Activated T-helper 17 cell treated with anti-CD3 and anti-CD28 coated beads, Interleukin-2, amount 50 U/mL, for 72 hours (primary cell): ENCODE data around the gene WDFY4. TPM values are rescaled to one million over a fixed set of nuclear protein-coding genes. Genes with fewer than 3 reads are reported as not detected.

ENCODE experiments used
- ATAC-seq: fragments of 150-1000 bp; cut with Tn5 transposase; replicated peaks from 2 replicates; pipeline ENCODE4 v1.10.0; 2021; ENCODE audit warnings: mild to moderate bottlenecking, moderate library complexity
- H3K27ac Mint-ChIP-seq: one replicate; pipeline ENCODE4 v1.8.0; 2022; ENCODE audit warnings: mixed read lengths
- H3K27me3 Mint-ChIP-seq: one replicate; pipeline ENCODE4 v1.8.0; 2022; ENCODE audit warnings: mixed read lengths
- H3K36me3 Mint-ChIP-seq: one replicate; pipeline ENCODE4 v1.8.0; 2022; ENCODE audit warnings: low read depth, mild to moderate bottlenecking, mixed read lengths
- H3K4me1 Mint-ChIP-seq: one replicate; pipeline ENCODE4 v1.8.0; 2022; ENCODE audit warnings: mixed read lengths
- H3K4me3 Mint-ChIP-seq: one replicate; pipeline ENCODE4 v1.8.0; 2022; ENCODE audit warnings: mild to moderate bottlenecking, mixed read lengths
- H3K9me3 Mint-ChIP-seq: one replicate; pipeline ENCODE4 v1.8.0; 2022; ENCODE audit warnings: mixed read lengths
- total RNA-seq, 2 donors: library from RNA; stranded (reverse); gene quantifications; one replicate each; pipeline ENCODE4 v1.2.3, GENCODE V29; 2022

Gene WDFY4
- total RNA-seq, 2 donors from 2014 or later, result 0.35 to 0.90 TPM

GRCh38 chr10:48670978-48671913, 13.4 kb upstream of the WDFY4 start:
- no peaks in the 10 kb centered on the region for H3K36me3 Mint-ChIP-seq
- no peak overlapping the region for H3K4me3 Mint-ChIP-seq
- no peaks in the 10 kb centered on the region for H3K4me1 Mint-ChIP-seq
- no peak for ATAC-seq
- H3K27ac Mint-ChIP-seq, result no peak overlapping the region
- no peaks in the 10 kb centered on the region for H3K9me3 Mint-ChIP-seq
- peaks cover 8% of the 10 kb centered on the region for H3K27me3 Mint-ChIP-seq

DNA sequence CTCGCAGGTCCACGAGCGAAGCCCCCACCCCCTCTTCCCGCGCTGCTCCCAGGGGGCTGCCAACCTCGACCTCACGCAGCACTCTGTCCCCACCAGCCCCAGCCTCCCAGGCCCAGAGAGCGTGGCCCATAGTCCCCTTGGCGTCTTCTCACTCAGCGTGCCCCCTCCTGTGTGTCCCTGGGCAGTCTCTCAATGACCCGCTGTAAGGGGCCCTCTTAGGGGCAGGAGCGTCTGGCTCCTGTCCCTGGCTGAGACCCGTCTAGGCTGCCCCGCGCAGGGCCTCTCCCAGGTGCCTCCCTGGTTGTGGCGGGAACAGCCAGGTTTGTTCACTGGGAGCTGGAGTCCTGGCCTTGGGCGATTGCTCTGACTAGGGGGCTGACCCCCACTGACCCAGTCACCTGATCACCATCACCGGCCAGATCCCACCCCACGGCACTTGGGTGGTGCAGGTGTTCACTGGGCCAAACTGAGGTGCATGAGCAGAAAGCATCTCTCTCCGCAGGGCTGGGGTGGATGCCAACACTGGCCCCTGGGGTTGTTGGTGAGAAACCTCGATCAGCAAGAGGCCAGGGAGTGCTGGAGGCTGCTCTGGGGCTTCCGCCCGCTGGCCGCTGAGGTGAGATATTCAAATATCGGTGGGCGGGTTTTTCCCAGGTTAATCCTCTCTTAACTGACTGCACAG, 12.6 kb upstream of the WDFY4 start:
- Mint-ChIP-seq H3K27ac (no peak overlapping the region), H3K36me3 (no peaks in the 10 kb centered on the region), H3K27me3 (peaks cover 8% of the 10 kb centered on the region), H3K4me1 (no peaks in the 10 kb centered on the region), H3K4me3 (no peak overlapping the region), H3K9me3 (no peaks in the 10 kb centered on the region)
- no peak for ATAC-seq

DNA sequence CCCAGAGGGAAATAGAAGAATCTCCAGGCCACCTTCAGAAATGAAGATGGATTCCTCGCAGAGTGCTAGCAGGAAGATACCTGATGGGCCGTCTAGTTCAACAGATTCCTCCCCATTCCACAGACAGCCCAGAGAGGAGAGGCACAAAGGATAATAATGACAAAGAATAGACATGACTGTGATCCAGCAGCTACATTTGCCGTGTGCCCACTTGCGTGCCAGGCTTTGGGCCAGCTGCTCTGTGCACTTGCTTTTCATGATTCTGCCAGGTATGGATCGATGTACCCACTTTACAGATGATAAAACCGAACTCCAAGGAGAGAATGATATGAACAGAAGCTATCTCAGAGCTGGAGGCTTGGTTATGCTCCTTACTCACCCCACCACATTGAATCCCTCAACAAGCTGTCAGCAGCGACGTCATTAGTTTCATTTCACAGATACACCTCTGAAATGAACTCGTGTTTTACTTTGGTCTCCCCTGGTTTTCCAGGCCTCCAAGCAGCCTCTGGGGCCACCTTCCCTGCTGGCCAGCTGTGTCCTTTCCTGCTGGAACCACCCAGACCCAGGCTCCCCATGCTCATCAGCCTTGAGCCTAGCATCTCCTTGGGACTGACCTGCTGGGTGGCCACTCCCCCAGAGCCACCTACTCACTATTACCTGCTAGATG, 11.9 kb upstream of the WDFY4 start:
- H3K4me3 Mint-ChIP-seq, result no peak overlapping the region
- H3K9me3 Mint-ChIP-seq, result peaks cover under 1% of the 10 kb centered on the region
- H3K4me1 Mint-ChIP-seq, result no peaks in the 10 kb centered on the region
- H3K27me3 Mint-ChIP-seq, result peaks cover 8% of the 10 kb centered on the region
- no peak overlapping the region for H3K27ac Mint-ChIP-seq
- no peaks in the 10 kb centered on the region for H3K36me3 Mint-ChIP-seq
- no peak for ATAC-seq

GRCh38 chr10:48677625-48678024, 7.0 kb upstream of the WDFY4 start:
- ATAC-seq, result no peak
- no peaks in the 10 kb centered on the region for H3K4me1 Mint-ChIP-seq
- no peaks in the 10 kb centered on the region for H3K36me3 Mint-ChIP-seq
- H3K4me3 Mint-ChIP-seq, result no peak overlapping the region
- H3K27me3 Mint-ChIP-seq, result peaks cover 8% of the 10 kb centered on the region
- H3K27ac Mint-ChIP-seq, result no peak overlapping the region
- peaks cover 8% of the 10 kb centered on the region for H3K9me3 Mint-ChIP-seq

DNA sequence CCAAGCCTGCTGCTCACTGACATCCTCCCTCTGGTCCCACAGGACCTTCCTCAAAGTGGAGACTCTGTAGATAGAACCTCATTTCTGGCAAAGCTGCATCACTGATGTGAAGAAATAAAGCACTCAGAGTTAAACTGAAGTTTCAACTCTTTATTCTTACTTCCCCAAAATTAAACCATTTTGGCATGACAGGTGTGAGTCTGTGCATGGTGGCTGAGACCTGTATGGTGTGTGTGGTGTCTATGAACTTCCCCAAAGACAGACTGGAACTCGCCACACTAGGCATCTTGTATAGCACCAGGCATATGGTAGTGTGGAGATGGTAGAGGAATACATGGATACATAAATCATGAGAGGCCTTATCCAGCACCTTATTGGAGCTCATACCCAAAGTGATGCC, 6.6 kb upstream of the WDFY4 start:
- H3K27me3 Mint-ChIP-seq, result peaks cover 4% of the 10 kb centered on the region
- no peak overlapping the region for H3K4me3 Mint-ChIP-seq
- no peaks in the 10 kb centered on the region for H3K4me1 Mint-ChIP-seq
- H3K27ac Mint-ChIP-seq, result no peak overlapping the region
- no peak for ATAC-seq
- no peaks in the 10 kb centered on the region for H3K36me3 Mint-ChIP-seq
- peaks cover 8% of the 10 kb centered on the region for H3K9me3 Mint-ChIP-seq

GRCh38 chr10:48681740-48682139, 2.9 kb upstream of the WDFY4 start:
- Mint-ChIP-seq H3K27ac (no peak overlapping the region), H3K27me3 (peaks cover 7% of the 10 kb centered on the region), H3K4me3 (no peak overlapping the region), H3K9me3 (peaks cover 8% of the 10 kb centered on the region), H3K36me3 (no peaks in the 10 kb centered on the region), H3K4me1 (no peaks in the 10 kb centered on the region)
- no peak for ATAC-seq

GRCh38 chr10:48682265-48682664, 2.4 kb upstream of the WDFY4 start:
- Mint-ChIP-seq H3K27ac (no peak overlapping the region), H3K4me3 (no peak overlapping the region), H3K9me3 (peaks cover 8% of the 10 kb centered on the region), H3K36me3 (no peaks in the 10 kb centered on the region), H3K27me3 (peaks cover 7% of the 10 kb centered on the region), H3K4me1 (no peaks in the 10 kb centered on the region)
- no peak for ATAC-seq

- no peaks in the 10 kb centered on the region for H3K4me1 Mint-ChIP-seq
- H3K9me3 Mint-ChIP-seq, result peaks cover 4% of the 10 kb centered on the region
- no peak overlapping the region for H3K4me3 Mint-ChIP-seq
- no peak for ATAC-seq
- H3K36me3 Mint-ChIP-seq, result no peaks in the 10 kb centered on the region
- no peak overlapping the region for H3K27ac Mint-ChIP-seq
- peaks cover 7% of the 10 kb centered on the region for H3K27me3 Mint-ChIP-seq
Measured at GRCh38 chr10:48683424-48683823, 1.2 kb upstream of the WDFY4 start.

DNA sequence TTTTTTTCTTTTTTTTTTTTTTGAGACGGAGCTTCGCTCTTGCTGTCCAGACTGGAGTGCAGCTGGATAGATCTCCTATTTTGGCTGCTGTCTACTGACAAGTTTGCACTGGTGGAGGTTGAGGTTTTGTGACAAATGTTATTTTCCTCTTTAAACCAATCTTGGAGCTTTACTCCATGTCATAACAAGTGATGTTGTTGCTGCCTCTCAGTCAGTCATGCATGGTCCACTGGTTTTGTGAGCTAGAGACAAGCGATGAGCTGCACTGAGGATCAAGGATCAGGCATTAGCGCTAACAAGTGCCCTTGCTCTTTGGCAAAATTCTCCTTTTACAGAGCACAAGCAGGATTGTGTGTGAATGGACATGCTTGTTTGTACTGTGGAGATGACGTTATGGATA, 805 bp upstream of the WDFY4 start:
- no peaks in the 10 kb centered on the region for H3K36me3 Mint-ChIP-seq
- peaks cover 10% of the 10 kb centered on the region for H3K27me3 Mint-ChIP-seq
- H3K4me1 Mint-ChIP-seq, result no peaks in the 10 kb centered on the region
- H3K27ac Mint-ChIP-seq, result no peak overlapping the region
- H3K4me3 Mint-ChIP-seq, result no peak overlapping the region
- no peak for ATAC-seq
- H3K9me3 Mint-ChIP-seq, result peaks cover under 1% of the 10 kb centered on the region

DNA sequence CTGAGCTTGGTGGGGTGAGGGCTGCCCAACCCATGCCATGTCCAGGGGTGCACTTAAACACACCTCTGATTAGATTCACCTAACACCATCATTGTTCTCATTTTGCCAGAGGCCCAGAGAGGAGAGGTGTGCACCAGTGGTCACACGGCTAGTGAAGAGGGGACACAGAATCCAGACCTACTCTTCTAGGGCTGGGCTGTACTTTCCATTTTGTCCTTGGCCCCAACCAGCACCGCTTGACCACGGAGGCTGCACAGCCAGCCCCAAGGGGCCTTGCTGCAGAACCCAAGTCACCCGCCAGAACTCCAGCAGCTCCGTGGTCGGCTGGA, 246 bp upstream of the WDFY4 start:
- H3K36me3 Mint-ChIP-seq, result no peaks in the 10 kb centered on the region
- no peak for ATAC-seq
- H3K4me1 Mint-ChIP-seq, result no peaks in the 10 kb centered on the region
- H3K27me3 Mint-ChIP-seq, result peaks cover 10% of the 10 kb centered on the region
- H3K4me3 Mint-ChIP-seq, result no peak overlapping the region
- no peak overlapping the region for H3K27ac Mint-ChIP-seq
- H3K9me3 Mint-ChIP-seq, result no peaks in the 10 kb centered on the region

- Mint-ChIP-seq H3K4me3 (no peak overlapping the region), H3K36me3 (no peaks in the 10 kb centered on the region), H3K27ac (no peak overlapping the region), H3K9me3 (no peaks in the 10 kb centered on the region), H3K27me3 (peaks cover 10% of the 10 kb centered on the region), H3K4me1 (no peaks in the 10 kb centered on the region)
- ATAC-seq, result no peak
Measured at GRCh38 chr10:48685731-48686130, 1.1 kb downstream of the WDFY4 start.

DNA sequence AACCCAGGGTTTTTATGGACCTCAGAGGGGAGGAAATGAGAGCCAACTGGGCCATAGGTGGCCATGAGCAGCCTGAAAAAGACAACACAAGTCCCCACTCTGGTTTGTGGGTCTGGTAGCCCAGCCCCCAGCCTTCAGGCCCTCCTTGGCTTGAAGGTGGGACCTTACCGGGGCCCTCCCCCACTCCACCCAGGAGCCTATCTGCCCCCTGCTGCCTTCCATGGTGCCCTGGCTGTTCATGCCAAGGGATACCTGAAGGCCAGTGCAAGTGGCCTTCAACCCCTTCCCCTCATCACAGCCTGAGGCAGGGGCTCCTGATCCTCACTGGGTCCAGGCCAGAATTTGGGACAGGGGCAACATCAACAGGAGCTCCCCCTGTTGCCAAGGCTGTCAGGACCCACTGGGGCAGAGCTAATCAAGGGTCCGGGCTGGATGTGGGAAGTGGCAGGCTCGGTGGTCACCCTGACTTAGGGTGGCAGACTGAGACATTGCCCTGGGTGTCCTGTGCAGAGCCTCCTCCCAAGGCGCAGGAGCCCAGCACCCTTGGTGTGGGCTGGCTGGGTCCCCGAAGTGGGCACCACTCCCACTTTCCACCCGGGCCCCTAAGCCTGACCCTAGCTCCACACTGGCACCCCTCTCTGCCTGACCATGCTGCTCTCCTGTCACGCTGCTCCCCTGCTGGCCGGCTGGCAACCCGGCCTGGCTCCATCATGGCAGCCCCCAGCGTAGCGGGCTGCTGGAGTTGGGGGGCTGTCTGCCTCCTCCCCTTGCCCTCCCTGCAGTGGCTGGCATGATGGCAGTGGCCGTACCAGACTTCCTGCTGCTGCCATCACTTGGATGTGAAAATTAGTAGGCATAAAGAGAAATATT, 6.4 kb downstream of the WDFY4 start:
- Mint-ChIP-seq H3K4me3 (no peak overlapping the region), H3K27me3 (peaks cover 3% of the 10 kb centered on the region), H3K36me3 (no peaks in the 10 kb centered on the region), H3K4me1 (no peaks in the 10 kb centered on the region), H3K27ac (no peak overlapping the region), H3K9me3 (no peaks in the 10 kb centered on the region)
- ATAC-seq, result no peak

- Mint-ChIP-seq H3K27ac (no peak overlapping the region), H3K27me3 (peaks cover 8% of the 10 kb centered on the region), H3K4me1 (no peaks in the 10 kb centered on the region), H3K36me3 (no peaks in the 10 kb centered on the region), H3K9me3 (no peaks in the 10 kb centered on the region), H3K4me3 (no peak overlapping the region)
- ATAC-seq, result no peak
Measured at GRCh38 chr10:48691812-48692528, 7.3 kb downstream of the WDFY4 start.

- Mint-ChIP-seq H3K9me3 (no peaks in the 10 kb centered on the region), H3K27me3 (peaks cover 8% of the 10 kb centered on the region), H3K4me1 (no peaks in the 10 kb centered on the region), H3K36me3 (no peaks in the 10 kb centered on the region), H3K27ac (no peak overlapping the region), H3K4me3 (no peak overlapping the region)
- ATAC-seq, result no peak
Measured at GRCh38 chr10:48692748-48693147, 8.1 kb downstream of the WDFY4 start.
